Mesothelial cell of epicardium (in vitro differentiated cells): Measurements from ENCODE around the gene LRMDA. TPM values are rescaled to one million over a fixed set of nuclear protein-coding genes. Genes with fewer than 3 reads are reported as not detected.

Source experiments
- DNase-seq, 2 experiments: peaks; one replicate each; pipeline ENCODE4 v3.0.0; 2021; ENCODE audit warnings: low spot score in 2 of 2; ENCODE audit not compliant: unreplicated experiment in 2 of 2
- H3K27ac Mint-ChIP-seq: 2 replicates; pipeline ENCODE4 v1.8.0; 2021; ENCODE audit warnings: mixed read lengths
- H3K27me3 Mint-ChIP-seq: 2 replicates; pipeline ENCODE4 v1.8.0; 2021; ENCODE audit warnings: low read depth, mixed read lengths
- H3K36me3 Mint-ChIP-seq: 2 replicates; pipeline ENCODE4 v1.8.0; 2021; ENCODE audit warnings: mixed read lengths
- H3K4me1 Mint-ChIP-seq: 2 replicates; pipeline ENCODE4 v1.8.0; 2021; ENCODE audit warnings: mixed read lengths
- H3K4me3 Mint-ChIP-seq: 2 replicates; pipeline ENCODE4 v1.8.0; 2021; ENCODE audit warnings: mild to moderate bottlenecking, moderate library complexity, mixed read lengths
- H3K9me3 Mint-ChIP-seq: 2 replicates; pipeline ENCODE4 v1.8.0; 2021; ENCODE audit warnings: mixed read lengths
- CTCF ChIP-seq: fragments of 200-600 bp; sonication (generic); IDR thresholded peaks from one replicate; pipeline ENCODE4 v1.5.0; 2021; ENCODE audit warnings: antibody characterized with exemption; ENCODE audit not compliant: unreplicated experiment
- total RNA-seq: library from RNA; stranded (reverse); gene quantifications from 3 replicates; pipeline ENCODE4 v1.2.1, GENCODE V29; 2021

The LRMDA gene
- total RNA-seq, 1 donor from 2014 or later, result 2.0 TPM

GRCh38 chr10:76067447-76067846, 636.0 kb downstream of the LRMDA start:
- Mint-ChIP-seq H3K4me3 (no peak overlapping the region), H3K27ac (no peak overlapping the region), H3K9me3 (peaks cover 8% of the 10 kb centered on the region), H3K36me3 (peaks cover 8% of the 10 kb centered on the region), H3K27me3 (peaks cover 27% of the 10 kb centered on the region), H3K4me1 (peaks cover 39% of the 10 kb centered on the region)
- no peak for TF ChIP-seq CTCF
- DNase-seq, result no peak

GRCh38 chr10:76068856-76069255, 637.4 kb downstream of the LRMDA start:
- DNase-seq, result no peak

GRCh38 chr10:76070916-76071315, 639.5 kb downstream of the LRMDA start:
- Mint-ChIP-seq H3K4me3 (no peak overlapping the region), H3K36me3 (peaks cover 8% of the 10 kb centered on the region), H3K27me3 (peaks cover 8% of the 10 kb centered on the region), H3K9me3 (peaks cover 14% of the 10 kb centered on the region), H3K4me1 (peaks cover 51% of the 10 kb centered on the region), H3K27ac (peak overlapping the region; percentile 68)
- no peak for DNase-seq
- no peak for TF ChIP-seq CTCF

More at GRCh38 chr10:76068856-76069255, 637.4 kb downstream of the LRMDA start:
- Mint-ChIP-seq H3K27ac (no peak overlapping the region), H3K27me3 (peaks cover 18% of the 10 kb centered on the region), H3K36me3 (peaks cover 8% of the 10 kb centered on the region), H3K4me3 (no peak overlapping the region), H3K4me1 (peaks cover 46% of the 10 kb centered on the region), H3K9me3 (peaks cover 8% of the 10 kb centered on the region)
- no peak for TF ChIP-seq CTCF

- no peak for DNase-seq
- H3K36me3 Mint-ChIP-seq, result peaks cover 8% of the 10 kb centered on the region
- peak overlapping the region; percentile 68 for H3K27ac Mint-ChIP-seq
- peaks cover 4% of the 10 kb centered on the region for H3K27me3 Mint-ChIP-seq
- peaks cover 51% of the 10 kb centered on the region for H3K4me1 Mint-ChIP-seq
- peaks cover 14% of the 10 kb centered on the region for H3K9me3 Mint-ChIP-seq
- no peak for TF ChIP-seq CTCF
- H3K4me3 Mint-ChIP-seq, result no peak overlapping the region
Observed at GRCh38 chr10:76071653-76072365, 640.4 kb downstream of the LRMDA start.

- H3K4me1 Mint-ChIP-seq, result peaks cover 56% of the 10 kb centered on the region
- no peak for TF ChIP-seq CTCF
- no peaks in the 10 kb centered on the region for H3K27me3 Mint-ChIP-seq
- no peak for DNase-seq
- H3K36me3 Mint-ChIP-seq, result peaks cover 5% of the 10 kb centered on the region
- H3K9me3 Mint-ChIP-seq, result peaks cover 13% of the 10 kb centered on the region
- no peak overlapping the region for H3K4me3 Mint-ChIP-seq
- H3K27ac Mint-ChIP-seq, result no peak overlapping the region
Observed at GRCh38 chr10:76072384-76072783, 641.0 kb downstream of the LRMDA start.
